Smooth muscle cell (in vitro differentiated cells): ENCODE results near the gene ENG. TPM values are rescaled to one million over a fixed set of nuclear protein-coding genes. Genes with fewer than 3 reads are reported as not detected.

ENCODE experiments used
- DNase-seq: peaks from one replicate; lab custom pipeline; 2025; ENCODE audit not compliant: unreplicated experiment; lab: John Stamatoyannopoulos, UW
- H2AFZ ChIP-seq: fragments of 200-600 bp; sonication (generic); 2 replicates; pipeline ENCODE4 v1.6.0; 2016; ENCODE audit warnings: antibody characterized with exemption, low read depth, mild to moderate bottlenecking
- H3F3A ChIP-seq: fragments of 200-600 bp; sonication (generic); 2 replicates; pipeline ENCODE4 v1.6.0; 2017; ENCODE audit warnings: antibody characterized with exemption, low read depth
- H3K27ac ChIP-seq: fragments of 200-600 bp; sonication (generic); 2 replicates; pipeline ENCODE4 v1.5.1; 2016; ENCODE audit warnings: low read depth, mild to moderate bottlenecking
- H3K27me3 ChIP-seq: fragments of 200-600 bp; sonication (generic); 2 replicates; pipeline ENCODE4 v1.6.1; 2016; ENCODE audit warnings: low read depth, mild to moderate bottlenecking
- H3K36me3 ChIP-seq: fragments of 200-600 bp; sonication (generic); 2 replicates; pipeline ENCODE4 v1.5.1; 2016; ENCODE audit warnings: low read depth
- H3K4me1 ChIP-seq: fragments of 200-600 bp; sonication (generic); 2 replicates; pipeline ENCODE4 v1.5.1; 2016; ENCODE audit warnings: low read depth
- H3K4me2 ChIP-seq: fragments of 200-600 bp; sonication (generic); 2 replicates; pipeline ENCODE4 v1.6.0; 2016; ENCODE audit warnings: mild to moderate bottlenecking
- H3K4me3 ChIP-seq: fragments of 200-600 bp; sonication (generic); 2 replicates; pipeline ENCODE4 v1.5.1; 2016; ENCODE audit warnings: mild to moderate bottlenecking
- H3K79me2 ChIP-seq: fragments of 200-600 bp; sonication (generic); 2 replicates; pipeline ENCODE4 v1.6.0; 2016; ENCODE audit warnings: low read depth, mild to moderate bottlenecking
- H3K9ac ChIP-seq: fragments of 200-600 bp; sonication (generic); 2 replicates; pipeline ENCODE4 v1.6.0; 2016; ENCODE audit warnings: low read depth
- H3K9me3 ChIP-seq: fragments of 200-600 bp; sonication (generic); replicated peaks from 2 replicates; pipeline ENCODE4 v1.5.1; 2016; ENCODE audit warnings: low read depth
- H4K20me1 ChIP-seq: fragments of 200-600 bp; sonication (generic); 2 replicates; pipeline ENCODE4 v1.6.0; 2016; ENCODE audit warnings: low read depth
- WGBS: methylation state at CpG from one replicate; pipeline ENCODE4 v1.1.7; 2016; ENCODE audit warnings: low lambda C conversion rate; 5-methylcytosine and 5-hydroxymethylcytosine counted together
- polyA plus RNA-seq: library from polyadenylated mRNA; unstranded; fragments of >200 nt; fragmentation: Nextera tagmentation; extraction: Ambion mirVana; gene quantifications from 2 replicates; pipeline ENCODE4 v1.2.1, GENCODE V29; 2016
- total RNA-seq: library from RNA; depleted of rRNA; stranded (reverse); fragments of >200 nt; gene quantifications from 2 replicates; pipeline ENCODE4 v1.2.3, GENCODE V29; 2014
- TF ChIP-seq, protein P1 (sequence below): fragments of 200-600 bp; sonication (generic); IDR thresholded peaks from 2 replicates; pipeline ENCODE4 v1.5.1; 2017; ENCODE audit warnings: borderline replicate concordance, mild to moderate bottlenecking, antibody characterized with exemption; ENCODE audit not compliant: insufficient read depth, poor library complexity, severe bottlenecking

ENG gene
- total and polyA plus RNA-seq, 2 experiments from 2014 or later: 12.6 to 54.1 TPM

DNA sequence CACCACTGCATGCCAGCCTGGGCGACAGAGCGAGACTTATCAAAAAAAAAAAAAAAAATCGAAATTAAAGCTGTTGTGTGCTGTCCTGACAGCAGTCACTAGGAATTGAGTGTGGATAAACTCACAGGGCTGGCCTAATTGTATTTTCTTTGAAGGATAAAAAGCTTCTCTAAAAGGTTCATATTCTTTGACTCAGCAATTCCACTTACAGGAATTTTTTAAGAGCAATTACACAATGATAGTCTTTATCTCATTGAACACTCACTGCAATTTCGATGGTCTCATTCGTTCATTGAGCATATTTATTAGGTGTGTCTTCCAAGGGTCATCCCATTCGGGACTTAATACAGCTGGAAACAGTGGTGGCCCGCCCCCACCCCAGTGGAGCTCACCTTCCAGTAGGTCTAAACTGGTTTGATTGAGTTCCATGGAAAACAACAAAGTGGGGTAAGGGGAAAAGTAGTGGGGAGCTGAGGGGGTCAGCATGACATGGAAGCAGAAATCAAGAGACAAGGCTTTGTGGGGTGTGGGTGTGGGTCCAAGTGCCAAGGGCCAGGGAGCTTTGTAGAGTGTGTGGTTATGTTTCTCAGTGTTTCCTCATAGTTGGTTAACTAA lies 61.9 kb downstream of the ENG start:
- H3K36me3 ChIP-seq: peaks cover 11% of the 10 kb centered on the region
- H3K27me3 ChIP-seq: no peaks in the 10 kb centered on the region
- H3K9ac ChIP-seq: no peak overlapping the region
- no peak overlapping the region for H3K27ac ChIP-seq
- H3K4me2 ChIP-seq: no peak overlapping the region
- peaks cover 1% of the 10 kb centered on the region for H3K4me1 ChIP-seq
- TF ChIP-seq, protein P1, sequence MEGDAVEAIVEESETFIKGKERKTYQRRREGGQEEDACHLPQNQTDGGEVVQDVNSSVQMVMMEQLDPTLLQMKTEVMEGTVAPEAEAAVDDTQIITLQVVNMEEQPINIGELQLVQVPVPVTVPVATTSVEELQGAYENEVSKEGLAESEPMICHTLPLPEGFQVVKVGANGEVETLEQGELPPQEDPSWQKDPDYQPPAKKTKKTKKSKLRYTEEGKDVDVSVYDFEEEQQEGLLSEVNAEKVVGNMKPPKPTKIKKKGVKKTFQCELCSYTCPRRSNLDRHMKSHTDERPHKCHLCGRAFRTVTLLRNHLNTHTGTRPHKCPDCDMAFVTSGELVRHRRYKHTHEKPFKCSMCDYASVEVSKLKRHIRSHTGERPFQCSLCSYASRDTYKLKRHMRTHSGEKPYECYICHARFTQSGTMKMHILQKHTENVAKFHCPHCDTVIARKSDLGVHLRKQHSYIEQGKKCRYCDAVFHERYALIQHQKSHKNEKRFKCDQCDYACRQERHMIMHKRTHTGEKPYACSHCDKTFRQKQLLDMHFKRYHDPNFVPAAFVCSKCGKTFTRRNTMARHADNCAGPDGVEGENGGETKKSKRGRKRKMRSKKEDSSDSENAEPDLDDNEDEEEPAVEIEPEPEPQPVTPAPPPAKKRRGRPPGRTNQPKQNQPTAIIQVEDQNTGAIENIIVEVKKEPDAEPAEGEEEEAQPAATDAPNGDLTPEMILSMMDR: no peak
- peaks cover 73% of the 10 kb centered on the region for H4K20me1 ChIP-seq
- no peak overlapping the region for H3K4me3 ChIP-seq
- H3K79me2 ChIP-seq: peaks cover 29% of the 10 kb centered on the region
- peaks cover 2% of the 10 kb centered on the region for H3F3A ChIP-seq
- H2AFZ ChIP-seq: no peak overlapping the region
- no peak for DNase-seq
- H3K9me3 ChIP-seq: no peaks in the 10 kb centered on the region
- 92% methylated on average over 7 of the region's 7 CpGs for WGBS

DNA sequence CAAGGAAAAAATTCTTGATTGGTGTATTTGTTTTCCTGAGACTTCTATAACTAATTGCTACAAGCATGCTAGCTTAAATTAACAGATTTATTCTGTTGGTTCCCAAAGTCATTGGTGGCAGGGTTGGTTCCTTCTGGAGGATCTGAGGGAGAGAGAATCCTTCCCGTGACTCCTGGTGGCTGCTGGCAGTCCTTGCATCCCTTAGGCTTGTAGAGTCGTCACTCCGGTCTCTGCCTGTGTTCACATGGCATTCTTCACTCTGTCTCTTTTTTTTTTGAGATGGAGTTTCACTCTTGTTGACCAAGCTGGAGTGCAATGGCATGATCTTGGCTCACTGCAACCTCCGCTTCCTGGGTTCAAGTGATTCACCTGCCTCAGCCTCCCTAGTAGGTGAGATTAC lies 63.4 kb downstream of the ENG start:
- Histone ChIP-seq H3K9ac (no peak overlapping the region), H3K9me3 (no peaks in the 10 kb centered on the region), H3F3A (peaks cover 8% of the 10 kb centered on the region), H3K79me2 (peaks cover 44% of the 10 kb centered on the region), H3K4me1 (peaks cover 8% of the 10 kb centered on the region), H3K36me3 (peaks cover 14% of the 10 kb centered on the region), H3K27me3 (no peaks in the 10 kb centered on the region), H3K4me3 (no peak overlapping the region), H4K20me1 (peaks cover 84% of the 10 kb centered on the region), H2AFZ (no peak overlapping the region), H3K4me2 (no peak overlapping the region), H3K27ac (no peak overlapping the region)
- DNase-seq: no peak
- TF ChIP-seq, protein P1: no peak
- WGBS: 97% methylated on average over 4 of the region's 4 CpGs

DNA sequence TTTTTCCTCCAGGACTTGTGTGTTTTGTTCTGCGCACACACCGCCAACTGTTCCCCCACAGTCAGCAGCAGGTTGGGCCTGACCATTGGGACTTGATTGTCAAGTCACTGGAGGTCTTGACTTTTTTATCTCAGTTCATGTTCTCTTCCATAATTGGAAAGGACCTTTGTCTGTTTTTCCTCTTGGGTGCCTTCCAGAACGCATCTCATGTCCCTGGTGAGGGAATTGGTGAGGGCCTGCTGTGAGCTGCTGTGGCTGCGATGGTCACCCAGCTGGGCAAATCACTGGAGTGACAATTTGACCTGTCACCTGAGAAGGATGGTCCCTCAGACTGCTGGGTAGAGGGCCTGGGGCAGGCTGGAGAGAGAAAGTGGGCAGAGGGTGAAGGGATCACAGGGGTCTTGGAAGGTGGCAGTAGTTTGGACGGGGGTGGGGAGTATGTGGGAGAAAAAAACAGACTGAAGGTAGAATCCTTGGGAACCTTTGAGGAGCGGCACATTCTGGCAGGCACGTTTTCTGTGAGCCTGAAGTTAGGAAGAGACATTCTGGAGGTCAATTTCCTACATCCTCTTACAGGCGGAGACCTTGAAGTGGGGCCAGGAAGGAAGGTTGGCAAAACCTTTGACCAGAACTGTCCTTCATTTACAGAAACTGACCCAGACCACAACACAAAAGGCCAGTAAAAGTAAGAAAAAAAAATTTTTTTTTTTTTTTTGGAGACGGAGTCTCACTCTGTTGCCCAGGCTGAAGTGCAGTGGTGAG lies 64.2 kb downstream of the ENG start:
- Histone ChIP-seq H3K27me3 (no peaks in the 10 kb centered on the region), H3K27ac (no peak overlapping the region), H3K36me3 (peaks cover 14% of the 10 kb centered on the region), H3K4me1 (peaks cover 8% of the 10 kb centered on the region), H3K9me3 (no peaks in the 10 kb centered on the region), H3K4me2 (no peak overlapping the region), H3K4me3 (no peak overlapping the region), H3K9ac (no peak overlapping the region), H3K79me2 (peaks cover 45% of the 10 kb centered on the region), H3F3A (peaks cover 8% of the 10 kb centered on the region), H2AFZ (no peak overlapping the region), H4K20me1 (peaks cover 84% of the 10 kb centered on the region)
- 96% methylated on average over 9 of the region's 9 CpGs for WGBS
- DNase-seq: no peak
- TF ChIP-seq, protein P1: no peak

DNA sequence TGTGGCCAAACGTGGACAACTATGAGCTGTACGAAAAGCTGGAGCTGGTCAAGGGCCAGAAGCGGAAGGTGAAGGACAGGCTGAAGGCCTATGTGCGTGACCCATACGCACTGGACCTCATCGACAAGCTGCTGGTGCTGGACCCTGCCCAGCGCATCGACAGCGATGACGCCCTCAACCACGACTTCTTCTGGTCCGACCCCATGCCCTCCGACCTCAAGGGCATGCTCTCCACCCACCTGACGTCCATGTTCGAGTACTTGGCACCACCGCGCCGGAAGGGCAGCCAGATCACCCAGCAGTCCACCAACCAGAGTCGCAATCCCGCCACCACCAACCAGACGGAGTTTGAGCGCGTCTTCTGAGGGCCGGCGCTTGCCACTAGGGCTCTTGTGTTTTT lies 65.3 kb downstream of the ENG start:
- H3K9me3 ChIP-seq: no peaks in the 10 kb centered on the region
- H3K4me3 ChIP-seq: no peak overlapping the region
- H3K27ac ChIP-seq: no peak overlapping the region
- no peak for DNase-seq
- peaks cover 77% of the 10 kb centered on the region for H4K20me1 ChIP-seq
- peaks cover 45% of the 10 kb centered on the region for H3K79me2 ChIP-seq
- H3K27me3 ChIP-seq: no peaks in the 10 kb centered on the region
- no peak overlapping the region for H3K4me2 ChIP-seq
- TF ChIP-seq, protein P1: no peak
- peaks cover 8% of the 10 kb centered on the region for H3F3A ChIP-seq
- H2AFZ ChIP-seq: no peak overlapping the region
- H3K4me1 ChIP-seq: peaks cover 8% of the 10 kb centered on the region
- 96% methylated on average over 25 of the region's 25 CpGs for WGBS
- H3K9ac ChIP-seq: no peak overlapping the region
- H3K36me3 ChIP-seq: peaks cover 14% of the 10 kb centered on the region
